COLO829 (cell line): ENCODE results near the gene PACS1.
"Not testable (repeated sequence)": the region's sequence is repeated elsewhere in the genome, so short reads cannot be mapped to it uniquely, and the experiment has no call there.

Experiments
- DNase-seq: peaks from one replicate; pipeline ENCODE4 v3.0.0; 2012; ENCODE audit warnings: low spot score

Gene PACS1

DNA sequence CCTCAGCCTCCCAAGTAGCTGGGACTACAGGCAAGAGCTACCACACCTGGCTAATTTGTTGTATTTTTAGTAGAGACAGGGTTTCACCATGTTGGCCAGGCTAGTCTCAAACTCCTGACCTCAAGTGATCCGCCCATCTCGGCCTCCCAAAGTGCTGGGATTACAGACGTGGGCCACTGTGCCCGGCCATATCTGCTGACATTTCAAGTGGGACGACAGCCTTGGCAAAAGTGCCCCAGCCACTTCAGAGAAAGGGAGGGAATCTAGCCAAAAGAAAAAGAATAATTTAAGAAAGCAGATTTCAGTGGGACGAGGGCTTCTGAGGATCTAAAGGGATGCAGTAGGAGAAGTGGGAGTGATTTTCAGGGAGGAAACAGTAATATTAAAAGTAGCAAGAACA lies 183.0 kb downstream of the PACS1 start:
- not testable (repeated sequence) for DNase-seq

DNA sequence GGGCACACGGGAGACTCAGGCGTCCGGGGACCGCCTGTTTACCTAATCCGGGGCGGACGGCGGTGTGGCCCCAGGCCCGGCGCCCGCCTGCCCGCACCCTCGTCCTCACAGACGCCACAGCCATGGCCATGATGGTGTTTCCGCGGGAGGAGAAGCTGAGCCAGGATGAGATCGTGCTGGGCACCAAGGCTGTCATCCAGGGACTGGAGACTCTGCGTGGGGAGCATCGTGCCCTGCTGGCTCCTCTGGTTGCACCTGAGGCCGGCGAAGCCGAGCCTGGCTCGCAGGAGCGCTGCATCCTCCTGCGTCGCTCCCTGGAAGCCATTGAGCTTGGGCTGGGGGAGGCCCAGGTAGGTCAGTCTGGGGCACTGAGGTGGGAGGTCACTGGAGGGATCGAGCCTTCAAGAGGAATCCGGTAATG lies 188.4 kb downstream of the PACS1 start:
- no peak for DNase-seq

DNA sequence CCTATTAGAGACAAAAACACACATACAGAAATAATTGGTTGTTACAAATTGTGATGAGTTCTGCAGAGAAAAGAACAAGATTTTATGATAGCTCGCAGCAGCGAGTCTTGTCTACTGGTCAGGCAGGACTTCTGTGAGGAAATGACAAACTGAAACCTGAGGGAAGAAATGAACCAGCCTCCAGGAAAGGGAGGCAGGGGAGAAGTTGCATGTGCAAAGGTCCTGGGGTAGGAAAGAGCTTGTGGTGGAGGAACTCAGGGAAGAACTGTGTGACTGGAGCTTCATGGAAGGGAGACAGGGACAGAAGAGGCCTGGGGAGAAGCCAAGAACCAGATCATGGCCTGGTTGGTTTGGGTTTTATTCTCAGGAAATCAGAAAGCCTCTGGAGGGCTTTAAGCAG lies 189.2 kb downstream of the PACS1 start:
- no peak for DNase-seq

DNA sequence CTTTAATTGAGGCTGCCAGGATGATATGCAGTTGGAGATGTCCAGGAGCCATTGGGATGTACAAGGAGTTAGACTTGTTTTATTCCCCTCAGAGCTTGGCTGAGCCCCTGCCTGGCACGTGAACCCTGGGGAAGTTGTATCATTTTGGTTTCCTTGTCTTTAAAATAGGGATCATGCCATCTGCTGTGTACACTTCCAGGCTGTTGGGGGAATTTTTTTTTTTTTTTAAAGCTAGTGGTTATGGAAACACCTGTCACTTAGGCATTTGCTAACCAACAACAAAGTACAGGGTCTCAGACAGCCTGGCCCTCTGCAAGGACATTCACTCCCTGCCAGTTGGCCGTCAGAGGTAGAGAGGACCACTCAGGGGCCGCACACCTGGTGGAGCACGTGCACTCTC lies 189.9 kb downstream of the PACS1 start:
- no peak for DNase-seq

DNA sequence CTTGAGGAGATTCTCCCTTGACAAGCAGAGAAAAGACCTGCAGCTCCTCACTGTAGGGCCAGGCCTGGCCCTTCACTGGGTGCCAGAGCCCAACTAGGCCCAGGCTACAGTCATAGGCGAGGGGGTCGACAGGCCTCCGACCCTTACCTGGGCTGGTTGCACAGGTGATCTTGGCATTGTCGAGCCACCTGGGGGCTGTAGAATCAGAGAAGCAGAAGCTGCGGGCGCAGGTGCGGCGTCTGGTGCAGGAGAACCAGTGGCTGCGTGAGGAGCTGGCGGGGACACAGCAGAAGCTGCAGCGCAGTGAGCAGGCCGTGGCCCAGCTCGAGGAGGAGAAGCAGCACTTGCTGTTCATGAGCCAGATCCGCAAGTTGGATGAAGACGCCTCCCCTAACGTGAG lies 191.5 kb downstream of the PACS1 start:
- no peak for DNase-seq

DNA sequence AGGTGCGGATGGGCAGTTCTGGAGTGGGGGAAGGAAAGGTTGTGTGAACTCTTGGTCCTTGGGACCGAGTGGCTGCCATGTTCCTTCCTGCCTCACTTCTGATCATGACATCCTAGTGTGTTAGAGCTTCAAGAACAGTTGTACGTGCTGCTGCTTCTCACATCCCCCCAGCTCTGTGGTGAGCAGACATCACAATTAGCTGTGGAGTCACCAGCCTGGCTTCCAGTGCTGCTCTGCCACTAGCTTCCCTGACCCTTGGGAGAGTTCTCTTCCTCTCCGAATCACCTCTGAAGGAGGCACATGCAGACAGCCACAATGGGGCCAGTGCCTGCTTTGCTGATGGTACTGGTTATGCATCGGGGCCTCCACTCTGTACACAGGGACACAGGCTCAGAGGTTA lies 192.1 kb downstream of the PACS1 start:
- no peak for DNase-seq

DNA sequence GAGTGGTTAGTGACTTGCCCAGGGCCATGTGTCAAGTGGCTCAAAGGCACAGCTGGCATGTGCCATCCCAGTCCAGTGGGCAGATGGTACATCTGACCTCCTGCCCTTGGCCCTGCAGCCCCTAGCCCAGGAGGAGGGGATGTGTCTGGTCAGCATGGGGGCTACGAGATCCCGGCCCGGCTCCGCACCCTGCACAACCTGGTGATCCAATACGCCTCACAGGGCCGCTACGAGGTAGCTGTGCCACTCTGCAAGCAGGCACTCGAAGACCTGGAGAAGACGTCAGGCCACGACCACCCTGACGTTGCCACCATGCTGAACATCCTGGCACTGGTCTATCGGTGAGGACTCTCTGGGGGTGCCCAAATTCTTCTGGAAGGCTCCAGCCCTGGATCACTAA lies 192.6 kb downstream of the PACS1 start:
- no peak for DNase-seq

DNA sequence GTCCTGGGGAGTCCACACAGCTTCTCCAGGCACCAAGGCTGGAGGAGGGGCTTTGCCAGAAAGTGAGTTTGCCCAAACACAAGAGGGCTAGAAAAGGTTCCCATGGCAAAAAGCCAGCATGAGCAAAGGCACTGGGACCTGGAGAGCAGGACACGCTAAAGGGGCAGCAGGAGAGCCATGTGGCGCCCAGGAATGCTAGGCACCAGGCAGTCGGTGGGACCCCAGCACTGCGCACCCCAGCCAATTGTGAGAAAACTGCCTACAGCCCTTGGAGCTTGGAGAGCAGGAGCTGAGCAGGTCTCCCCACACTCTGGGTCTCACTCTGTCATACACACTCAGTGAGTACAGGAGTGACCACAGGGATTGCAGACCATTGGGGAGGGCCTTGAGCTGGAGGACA lies 193.2 kb downstream of the PACS1 start:
- no peak for DNase-seq

DNA sequence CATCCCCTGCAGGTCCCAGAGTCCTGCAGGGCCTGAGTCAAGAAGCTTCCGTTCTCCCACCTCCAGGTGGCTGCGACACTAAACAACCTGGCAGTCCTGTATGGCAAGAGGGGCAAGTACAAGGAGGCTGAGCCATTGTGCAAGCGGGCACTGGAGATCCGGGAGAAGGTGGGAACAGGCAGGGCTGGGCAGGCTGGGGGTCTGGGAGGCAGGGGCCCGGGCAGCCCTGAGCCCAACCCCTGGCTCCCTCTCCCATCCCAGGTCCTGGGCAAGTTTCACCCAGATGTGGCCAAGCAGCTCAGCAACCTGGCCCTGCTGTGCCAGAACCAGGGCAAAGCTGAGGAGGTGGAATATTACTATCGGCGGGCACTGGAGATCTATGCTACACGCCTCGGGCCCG lies 193.7 kb downstream of the PACS1 start:
- no peak for DNase-seq

DNA sequence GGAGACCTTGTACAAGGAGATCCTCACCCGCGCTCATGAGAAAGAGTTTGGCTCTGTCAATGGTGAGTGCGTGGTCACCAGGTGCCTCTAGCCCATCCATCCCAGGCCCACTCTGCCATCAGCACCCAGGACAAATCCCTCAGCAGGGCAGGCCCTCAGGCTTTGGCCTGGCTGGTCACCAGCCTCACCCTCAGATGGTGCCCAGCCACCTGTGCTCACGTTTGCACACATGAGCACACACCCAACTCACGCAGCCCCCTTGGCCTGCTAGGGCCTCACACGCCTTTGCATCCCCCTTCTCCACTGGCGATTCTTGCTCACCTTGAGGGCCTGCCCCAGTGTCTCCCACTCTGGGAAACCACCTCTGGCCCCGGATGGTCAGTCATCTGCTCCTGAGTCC lies 194.3 kb downstream of the PACS1 start:
- DNase-seq: no peak

DNA sequence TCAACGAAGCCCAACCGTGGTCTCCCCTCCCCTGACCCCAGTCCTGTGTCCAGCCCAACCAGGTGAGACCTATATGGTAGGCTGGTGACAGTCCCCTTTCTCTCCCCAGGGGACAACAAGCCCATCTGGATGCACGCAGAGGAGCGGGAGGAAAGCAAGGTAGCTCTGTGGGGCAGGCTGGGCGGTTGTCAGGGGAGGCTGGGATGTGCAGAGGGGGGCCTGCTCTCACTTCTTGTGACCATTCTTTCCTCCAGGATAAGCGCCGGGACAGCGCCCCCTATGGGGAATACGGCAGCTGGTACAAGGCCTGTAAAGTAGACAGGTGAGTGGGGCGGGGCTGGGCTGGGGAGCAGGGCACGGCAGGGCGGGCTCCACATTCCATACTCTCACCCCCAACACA lies 194.8 kb downstream of the PACS1 start:
- no peak for DNase-seq

DNA sequence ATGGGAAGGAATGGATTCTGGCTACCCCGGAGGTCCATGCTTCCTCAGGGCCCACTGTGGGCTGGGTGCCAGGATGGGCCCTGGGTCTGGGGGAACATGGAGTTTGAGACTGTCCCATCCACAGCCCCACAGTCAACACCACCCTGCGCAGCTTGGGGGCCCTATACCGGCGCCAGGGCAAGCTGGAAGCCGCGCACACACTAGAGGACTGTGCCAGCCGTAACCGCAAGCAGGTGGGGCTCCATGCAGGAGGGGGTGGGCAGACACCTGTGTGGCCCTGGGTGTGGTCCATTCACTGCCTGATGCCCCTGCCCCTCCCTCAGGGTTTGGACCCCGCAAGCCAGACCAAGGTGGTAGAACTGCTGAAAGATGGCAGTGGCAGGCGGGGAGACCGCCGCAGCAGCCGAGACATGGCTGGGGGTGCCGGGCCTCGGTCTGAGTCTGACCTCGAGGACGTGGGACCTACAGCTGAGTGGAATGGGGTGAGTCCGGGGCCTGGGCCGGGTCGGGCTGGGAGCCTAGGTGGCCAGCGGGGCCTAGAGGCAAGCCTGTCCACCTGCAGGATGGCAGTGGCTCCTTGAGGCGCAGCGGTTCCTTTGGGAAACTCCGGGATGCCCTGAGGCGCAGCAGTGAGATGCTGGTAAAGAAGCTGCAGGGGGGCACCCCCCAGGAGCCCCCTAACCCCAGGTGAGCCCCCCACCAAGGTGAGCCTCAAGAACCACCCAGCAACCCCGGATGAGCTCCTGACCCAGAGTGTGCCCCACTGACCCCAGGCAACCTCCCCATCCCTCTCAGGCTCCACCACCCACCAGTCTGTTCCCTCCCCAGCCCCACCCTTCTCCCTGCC lies 195.7 kb downstream of the PACS1 start:
- no peak for DNase-seq

DNA sequence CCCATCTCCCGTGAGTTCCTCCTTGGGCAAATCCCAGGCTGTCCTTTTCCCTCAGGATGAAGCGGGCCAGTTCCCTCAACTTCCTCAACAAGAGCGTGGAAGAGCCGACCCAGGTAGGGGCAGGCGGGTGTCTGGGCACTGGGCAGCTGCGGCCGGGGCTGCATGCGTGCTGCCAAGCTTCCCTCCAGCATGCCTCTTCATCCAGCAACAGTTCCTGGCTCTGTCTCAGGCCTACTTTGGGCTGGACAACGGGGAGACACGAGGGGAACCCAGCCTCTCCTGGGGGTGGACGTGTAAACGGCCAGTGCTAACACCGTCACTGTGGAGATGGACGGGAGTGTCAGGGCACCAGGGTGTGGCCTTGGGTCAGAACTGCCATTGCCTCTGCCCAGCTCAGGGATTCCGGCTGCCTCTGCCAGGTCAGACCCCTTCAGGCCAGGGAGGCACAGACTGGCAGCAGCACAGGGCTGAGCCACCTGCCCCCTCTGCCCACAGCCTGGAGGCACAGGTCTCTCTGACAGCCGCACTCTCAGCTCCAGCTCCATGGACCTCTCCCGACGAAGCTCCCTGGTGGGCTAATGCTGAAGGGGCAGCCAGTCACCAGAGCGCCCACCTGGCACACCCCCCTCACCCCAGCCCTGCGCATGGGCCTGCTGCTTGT lies 196.4 kb downstream of the PACS1 start:
- DNase-seq: no peak

DNA sequence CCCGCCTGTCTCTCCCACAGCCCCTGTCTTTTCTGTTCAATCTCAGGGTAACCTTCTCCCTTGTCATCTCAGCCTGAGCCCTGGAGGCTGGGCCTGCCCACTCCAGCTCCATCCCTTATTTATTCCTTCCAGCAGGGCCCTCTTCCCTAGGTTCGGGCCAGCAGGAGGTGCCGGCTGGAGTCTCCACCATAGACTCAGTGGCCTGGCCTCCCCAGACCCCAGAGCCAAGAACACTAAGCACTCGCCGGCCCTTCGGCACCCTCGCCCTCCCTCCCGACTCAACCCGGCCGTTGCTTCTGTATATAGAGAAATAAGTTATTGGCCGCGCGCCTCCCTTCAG lies 196.9 kb downstream of the PACS1 start:
- no peak for DNase-seq

DNA sequence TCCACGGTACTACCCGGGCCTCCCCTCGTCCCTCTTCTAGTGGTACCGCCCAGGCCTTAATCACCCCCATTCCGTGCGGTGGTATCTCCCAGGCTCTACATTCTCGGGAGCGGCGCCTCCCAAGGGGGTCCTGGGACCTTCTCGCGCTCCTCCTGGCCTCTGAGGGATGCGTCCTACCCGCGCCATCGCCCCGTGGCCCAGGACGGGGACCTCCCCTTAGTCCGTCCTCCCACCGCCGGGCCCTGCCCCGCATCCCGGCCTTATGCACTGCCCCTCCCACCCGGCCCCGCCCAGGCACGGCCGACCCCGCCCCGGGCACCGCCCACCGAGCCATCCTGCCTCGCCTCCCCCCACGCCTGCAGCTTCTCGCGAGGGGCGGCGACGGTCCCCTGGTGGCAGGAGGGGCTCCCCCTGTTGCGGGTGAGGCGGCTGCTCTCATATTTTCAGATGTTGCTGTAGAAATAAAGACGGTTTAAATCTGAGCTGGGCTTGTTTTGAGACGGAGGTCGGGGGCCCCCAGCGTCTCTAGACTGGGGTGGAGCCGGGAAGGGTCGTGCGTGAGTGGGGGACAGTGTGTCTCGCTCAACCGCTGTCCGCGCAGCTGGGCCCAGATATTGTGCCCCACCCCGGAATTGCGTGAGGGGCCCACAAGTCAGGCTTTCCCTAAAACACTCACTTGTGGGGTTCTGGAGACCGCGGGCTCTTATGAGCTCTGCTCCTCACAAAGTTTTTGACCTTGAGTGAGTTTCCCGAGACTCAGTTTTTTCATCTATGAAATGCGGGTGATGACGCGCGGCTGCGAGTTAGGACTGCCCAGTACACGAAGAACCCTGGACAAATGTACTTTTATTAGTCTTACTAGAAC lies 197.5 kb downstream of the PACS1 start:
- peak; percentile 81 for DNase-seq

DNA sequence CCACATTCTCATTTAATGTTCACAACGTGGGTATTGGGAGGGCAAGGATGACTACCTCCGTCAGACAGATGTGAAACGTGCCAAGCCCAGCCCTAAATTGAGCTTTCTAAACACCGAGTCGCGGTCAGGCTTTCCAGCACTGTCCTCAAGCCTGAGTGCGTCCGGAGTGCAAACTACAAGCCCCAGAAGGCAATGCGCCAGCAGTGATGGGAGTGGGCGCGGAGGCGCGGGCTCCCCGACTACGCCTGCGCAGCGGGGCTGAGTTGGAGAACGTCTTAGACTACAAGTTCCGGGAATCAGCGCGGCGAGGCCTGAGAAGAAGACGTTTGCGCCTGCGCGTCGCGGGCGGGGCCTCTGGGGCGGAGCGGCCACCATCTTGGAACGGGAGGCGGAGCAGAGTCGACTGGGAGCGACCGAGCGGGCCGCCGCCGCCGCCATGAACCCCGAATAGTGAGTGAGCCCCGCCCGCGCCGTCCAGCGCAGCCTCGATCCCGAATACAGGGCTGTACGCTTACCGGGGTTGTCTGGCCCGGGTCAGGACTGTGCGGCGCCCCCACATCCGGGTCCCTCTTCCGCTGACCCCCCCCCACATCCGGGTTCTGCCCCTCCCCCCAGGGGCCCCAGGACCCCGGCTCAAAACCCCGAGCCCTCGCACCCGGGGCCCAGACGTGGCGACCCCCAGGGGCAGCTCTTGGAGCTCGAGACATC lies 198.3 kb downstream of the PACS1 start, which contains the start of gene RAB1B:
Gene RAB1B, plus strand, starts transcription at position 396 of the 708 bp plus-strand sequence. Its CDS starts 41 bp downstream, at position 437.
- peak; percentile 99 for DNase-seq

DNA sequence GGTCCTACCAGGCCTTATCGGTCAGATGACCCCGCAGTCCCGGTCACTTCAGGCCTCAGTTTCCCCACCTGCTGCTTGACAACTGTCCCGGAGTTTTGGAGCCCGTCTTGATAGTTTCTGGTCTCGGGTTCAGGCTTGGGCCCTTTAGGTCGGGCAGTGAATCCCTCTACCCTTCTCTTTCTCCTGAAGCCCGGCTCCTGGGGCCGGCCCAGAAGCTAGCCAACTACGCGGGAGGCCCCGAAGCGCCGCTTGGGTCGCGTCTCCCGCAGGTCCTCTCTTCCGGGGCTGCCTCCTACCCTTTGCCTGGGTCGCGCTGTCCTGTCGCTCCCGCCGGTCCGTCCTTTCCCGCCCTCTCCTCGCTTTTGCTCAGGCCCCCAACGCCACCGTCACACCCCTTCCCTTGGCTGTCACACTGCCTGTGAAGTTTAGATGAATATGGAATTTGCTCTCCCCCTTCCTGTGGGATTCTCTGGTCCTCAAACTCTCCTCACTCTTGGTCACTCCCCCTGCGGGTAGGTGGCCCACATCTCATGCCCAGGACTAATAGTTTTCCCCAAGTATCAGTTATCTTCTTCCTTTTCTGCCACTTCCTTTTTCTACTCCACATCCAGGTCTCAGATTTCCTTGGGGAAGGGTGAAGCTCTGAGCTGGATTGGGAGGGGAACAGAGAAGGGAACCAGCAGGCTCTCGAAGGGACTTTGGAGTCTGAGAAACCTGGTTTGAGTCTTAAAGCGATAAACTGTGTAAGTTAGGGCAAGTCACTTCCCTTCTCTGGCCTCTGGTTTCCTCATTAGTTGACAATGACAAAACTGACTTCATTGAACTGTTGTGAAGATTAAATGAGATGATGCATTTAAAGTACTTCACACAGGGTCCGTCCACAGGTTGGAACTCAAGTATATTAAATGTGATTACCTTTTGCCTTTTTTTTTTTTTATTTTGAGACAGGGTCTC lies 199.2 kb downstream of the PACS1 start:
- DNase-seq: no peak

DNA sequence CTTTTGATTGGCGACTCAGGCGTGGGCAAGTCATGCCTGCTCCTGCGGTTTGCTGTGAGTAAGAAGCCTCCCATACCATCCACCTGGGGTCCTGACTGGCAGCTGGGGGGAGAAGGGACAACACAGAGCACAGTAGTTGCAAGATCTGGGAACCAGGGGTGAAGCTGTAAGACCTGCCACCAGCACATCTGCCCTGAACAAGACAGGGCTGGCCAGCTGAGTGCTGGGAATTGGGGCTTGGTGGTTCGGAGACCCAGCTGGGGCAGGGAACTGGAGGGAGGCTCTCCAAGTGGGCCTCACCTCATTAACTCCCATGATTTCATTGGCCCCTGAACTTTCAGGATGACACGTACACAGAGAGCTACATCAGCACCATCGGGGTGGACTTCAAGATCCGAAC lies 201.7 kb downstream of the PACS1 start:
- no peak for DNase-seq

DNA sequence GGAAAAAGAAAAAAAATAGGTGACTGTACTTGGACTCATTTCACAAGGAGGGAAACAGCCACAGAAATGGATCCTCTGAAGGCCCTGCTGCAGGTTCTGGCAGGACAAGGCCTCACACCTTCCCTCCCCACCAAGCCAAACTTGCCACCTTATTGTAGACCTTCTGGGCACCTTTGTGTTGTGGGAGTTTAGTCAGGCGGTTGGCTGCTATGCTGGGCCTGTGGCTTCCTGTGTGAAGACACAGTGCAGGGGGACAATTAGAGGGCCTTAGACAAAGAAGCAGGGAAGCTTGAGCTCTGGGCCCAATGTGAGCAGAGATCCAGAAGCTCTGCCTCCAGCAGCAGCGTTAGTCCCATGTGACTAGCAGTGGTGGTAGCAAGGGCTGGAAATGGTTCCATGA lies 202.5 kb downstream of the PACS1 start:
- no peak for DNase-seq

DNA sequence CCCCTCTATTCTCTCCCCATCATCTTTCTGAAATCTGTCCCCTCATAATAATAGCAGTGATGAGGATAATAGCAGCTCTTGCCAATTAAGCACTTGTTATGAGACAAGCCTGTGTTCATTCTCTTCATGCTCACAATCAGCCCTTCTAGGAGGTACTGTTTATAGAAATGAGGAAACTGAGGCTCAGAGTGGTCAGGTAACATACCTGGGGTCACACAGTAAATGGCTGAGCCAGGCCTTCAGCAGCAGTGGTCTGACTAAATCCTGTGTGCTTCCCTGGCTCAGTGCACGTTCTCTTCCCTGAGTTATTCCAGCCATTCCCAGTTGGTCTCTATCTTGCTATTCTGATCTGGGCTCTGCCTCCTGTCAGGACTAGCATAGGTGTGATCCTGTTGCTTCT lies 204.1 kb downstream of the PACS1 start:
- DNase-seq: no peak

DNA sequence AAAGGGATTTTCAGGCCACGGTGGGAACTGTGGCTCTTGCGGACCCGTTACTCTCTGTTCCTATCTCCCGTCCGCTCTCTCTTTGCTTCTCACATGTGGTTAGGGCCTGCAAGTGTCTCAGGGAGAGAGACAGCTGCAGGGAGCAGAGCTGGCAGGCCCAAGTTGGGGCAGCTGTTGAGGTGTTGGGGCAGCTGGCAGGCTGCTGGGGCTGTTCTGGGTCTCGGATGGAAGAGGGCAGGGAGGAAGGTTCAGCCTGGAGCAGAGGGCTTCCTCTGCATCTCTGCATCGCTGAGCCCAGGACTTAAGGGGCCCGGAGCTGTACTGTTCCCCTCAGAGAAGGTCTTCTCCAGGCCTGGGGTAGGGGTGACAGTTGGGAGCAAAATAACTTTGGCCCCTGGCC lies 205.3 kb downstream of the PACS1 start:
- no peak for DNase-seq
